HG02943 (cell line): ENCODE data around the gene BPNT1.
"Not testable (repeated sequence)": the region's sequence is repeated elsewhere in the genome, so short reads cannot be mapped to it uniquely, and the experiment has no call there.

Experiments
- ATAC-seq: cut with Tn5 transposase; IDR thresholded peaks from one replicate; pipeline ENCODE4 v1.9.1; 2021; ENCODE audit warnings: mild to moderate bottlenecking, low read depth, moderate library complexity; ENCODE audit not compliant: unreplicated experiment

Gene BPNT1

DNA sequence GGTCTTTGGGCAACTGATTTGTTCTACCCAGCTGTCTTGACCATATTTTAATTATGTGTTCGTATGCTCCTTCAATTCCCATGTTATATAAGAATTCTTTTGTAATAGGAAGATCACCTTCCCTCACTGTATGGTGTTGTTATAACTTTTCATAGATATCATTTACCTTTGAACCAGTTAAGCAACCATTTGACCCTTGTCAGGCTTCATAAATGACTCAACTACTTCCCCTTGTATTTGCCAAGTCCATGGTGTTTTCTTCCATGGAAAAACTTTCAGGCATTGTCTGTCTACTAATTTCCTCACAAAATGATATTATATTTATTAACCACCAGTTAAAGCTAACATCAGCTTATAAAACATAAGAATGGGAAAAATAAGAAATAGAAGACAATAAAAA lies 5.1 kb downstream of the BPNT1 start:
- ATAC-seq: no peak

GRCh38 chr1:220077887-220078286 lies 11.7 kb downstream of the BPNT1 start:
- no peak for ATAC-seq

DNA sequence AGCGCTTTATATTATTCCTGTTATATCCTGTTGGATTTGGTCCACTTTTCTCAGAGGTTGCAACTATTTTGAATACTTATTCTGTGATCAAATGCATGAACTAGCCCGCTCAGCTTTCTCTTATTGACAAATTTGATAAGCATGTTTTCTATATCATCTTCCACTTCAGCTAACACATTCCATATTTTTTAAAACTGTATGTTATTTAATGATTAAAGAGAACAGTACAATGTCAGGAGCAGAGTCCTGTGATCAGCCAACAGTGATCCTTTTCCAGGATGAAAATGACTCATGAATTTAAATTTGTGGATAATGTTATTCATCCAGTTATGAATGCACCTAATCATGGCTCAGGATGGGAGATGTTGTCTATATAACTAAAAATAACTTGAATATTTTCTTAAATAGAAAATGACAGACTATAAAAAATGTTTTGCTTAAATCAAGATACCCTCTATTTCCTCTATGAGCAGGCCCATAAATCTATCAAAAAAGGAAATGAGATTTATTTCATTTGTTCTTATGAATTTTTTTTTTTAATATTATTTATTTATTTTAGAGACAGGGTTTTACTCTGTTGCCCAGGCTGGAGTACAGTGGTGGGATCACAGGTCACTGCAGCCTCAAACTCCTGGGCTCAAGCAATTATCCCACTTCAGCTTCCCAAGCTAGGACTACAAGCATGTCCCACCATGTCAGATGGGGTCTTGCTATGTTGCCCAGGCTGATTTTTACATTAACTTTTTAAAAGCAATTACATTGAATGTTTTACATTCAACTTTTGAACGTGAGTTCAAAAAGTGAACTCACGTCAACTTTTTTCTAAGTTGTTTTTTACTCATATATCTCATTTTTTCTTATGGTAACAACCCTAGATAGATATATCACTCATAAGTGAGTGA lies 12.5 kb downstream of the BPNT1 start:
- no peak for ATAC-seq

DNA sequence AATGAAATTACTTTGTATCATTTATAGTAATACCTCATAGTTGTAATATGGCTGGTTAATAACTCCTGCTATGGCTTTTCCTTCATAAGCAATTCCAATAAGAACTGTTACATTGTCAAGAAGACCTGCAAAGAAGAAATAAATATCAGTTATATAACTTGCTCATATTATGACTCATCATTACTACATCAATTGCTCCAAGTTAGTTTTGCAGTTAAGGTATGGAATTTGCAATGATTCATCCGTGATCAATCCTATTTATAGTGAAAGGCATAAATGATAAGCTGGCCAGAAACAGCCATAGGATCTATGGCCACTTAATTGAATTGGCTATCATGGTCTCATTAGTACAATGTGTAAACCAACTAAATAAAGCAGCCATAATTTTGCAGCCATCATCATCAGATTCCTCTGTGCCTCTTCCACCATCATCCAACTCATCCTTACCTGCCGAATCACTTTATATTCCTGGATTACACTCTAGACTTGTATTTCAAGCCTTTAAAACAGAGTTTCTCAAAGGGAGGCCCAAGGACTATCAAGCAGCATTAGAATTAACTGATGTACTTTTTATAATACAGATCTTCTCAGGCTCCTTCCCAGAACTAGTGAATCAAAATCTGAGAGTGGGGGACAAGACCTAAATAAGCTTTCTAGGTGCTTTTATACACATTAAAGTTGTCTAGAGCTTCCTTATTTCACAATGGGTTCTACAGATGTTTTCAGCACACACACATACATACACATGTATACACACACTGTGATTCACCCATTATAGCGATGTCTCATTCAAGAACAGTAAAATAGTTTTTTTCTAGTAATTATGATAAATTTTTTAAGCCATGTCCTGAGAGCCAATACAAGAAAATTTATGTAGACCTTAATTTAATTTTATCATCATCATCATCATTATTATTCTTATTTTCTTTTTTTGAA lies 22.1 kb downstream of the BPNT1 start:
- no peak for ATAC-seq

DNA sequence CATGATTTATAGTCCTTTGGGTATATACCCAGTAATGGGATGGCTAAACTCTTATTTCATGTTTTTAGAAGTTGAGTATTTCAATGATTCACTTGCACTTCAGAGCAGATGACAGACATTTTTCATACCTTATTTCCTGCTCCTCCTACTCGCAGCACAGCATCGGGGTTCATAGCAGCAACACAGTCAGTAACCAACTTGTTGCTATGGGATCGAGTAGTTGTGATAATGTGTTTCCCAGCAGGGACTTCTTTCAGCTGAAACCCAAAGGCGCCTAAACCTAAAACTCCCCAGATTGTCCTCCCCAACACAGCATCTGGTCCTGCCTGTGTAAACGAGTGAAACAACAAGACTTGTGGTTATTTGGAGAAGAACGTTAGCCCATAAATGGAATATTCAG lies 27.0 kb downstream of the BPNT1 start:
- no peak for ATAC-seq

DNA sequence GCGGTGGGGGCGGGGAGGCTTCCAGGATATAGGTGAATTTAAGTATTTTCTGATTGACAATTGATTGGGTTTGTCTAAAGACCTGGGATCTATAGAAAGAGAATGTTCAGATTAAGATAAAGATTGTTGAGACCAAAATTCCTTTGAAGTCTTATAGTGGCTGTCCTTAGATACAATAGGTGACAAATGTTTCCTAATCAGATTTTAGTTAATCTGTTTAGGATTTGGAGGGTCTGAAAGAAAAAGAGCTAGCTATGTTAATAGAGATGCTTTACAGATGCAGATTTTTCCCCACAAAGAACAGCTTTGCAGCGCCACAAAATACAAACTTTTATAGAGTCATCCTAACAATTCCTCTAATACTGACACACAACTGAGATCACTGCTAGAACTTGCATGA lies 28.7 kb downstream of the BPNT1 start:
- no peak for ATAC-seq

GRCh38 chr1:220056374-220056773 lies 33.2 kb downstream of the BPNT1 start:
- no peak for ATAC-seq

GRCh38 chr1:220046052-220046930 lies 43.3 kb downstream of the BPNT1 start, which contains the start of gene EPRS1:
TSS of gene EPRS1 (minus strand) at chr1:220046505. CDS start at chr1:220046388, 117 bp downstream.
- ATAC-seq: peak; percentile 99

DNA sequence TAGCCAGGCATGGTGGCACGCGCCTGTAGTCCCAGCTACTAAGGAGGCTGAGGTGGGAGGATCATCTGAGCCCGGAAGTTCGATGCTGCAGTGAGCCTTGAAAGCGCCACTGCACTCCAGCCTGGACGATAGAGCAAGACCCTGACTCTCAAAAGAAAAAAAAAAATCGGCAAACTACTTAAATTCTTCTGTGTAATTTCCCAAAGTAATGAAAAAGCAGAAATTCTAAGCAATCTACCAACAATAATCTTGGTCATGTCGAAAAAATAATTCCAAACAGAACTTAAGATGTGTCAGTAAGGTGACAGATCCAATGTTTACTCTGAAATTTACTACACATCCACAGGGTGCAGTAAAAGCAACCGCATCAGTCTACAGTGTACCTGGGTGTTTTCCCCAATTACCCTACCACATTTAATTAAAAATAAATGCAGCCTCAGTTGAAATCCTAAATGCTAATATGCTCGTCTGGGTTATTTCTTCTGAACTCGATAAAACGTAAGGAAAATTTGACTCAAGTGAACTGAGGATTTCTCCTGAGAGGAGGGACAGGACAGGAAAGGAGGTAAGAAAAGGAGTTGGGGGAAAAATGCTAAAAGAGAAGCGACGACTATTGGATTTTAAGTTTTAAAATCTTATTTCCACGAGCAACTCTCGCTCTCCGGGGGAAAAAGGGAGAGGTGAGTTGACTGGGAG lies 44.1 kb downstream of the BPNT1 start:
- ATAC-seq: no peak

GRCh38 chr1:220044678-220045355 lies 44.8 kb downstream of the BPNT1 start:
- no peak for ATAC-seq

- no peak for ATAC-seq
Measured at GRCh38 chr1:220043646-220044045, 45.9 kb downstream of the BPNT1 start.

DNA sequence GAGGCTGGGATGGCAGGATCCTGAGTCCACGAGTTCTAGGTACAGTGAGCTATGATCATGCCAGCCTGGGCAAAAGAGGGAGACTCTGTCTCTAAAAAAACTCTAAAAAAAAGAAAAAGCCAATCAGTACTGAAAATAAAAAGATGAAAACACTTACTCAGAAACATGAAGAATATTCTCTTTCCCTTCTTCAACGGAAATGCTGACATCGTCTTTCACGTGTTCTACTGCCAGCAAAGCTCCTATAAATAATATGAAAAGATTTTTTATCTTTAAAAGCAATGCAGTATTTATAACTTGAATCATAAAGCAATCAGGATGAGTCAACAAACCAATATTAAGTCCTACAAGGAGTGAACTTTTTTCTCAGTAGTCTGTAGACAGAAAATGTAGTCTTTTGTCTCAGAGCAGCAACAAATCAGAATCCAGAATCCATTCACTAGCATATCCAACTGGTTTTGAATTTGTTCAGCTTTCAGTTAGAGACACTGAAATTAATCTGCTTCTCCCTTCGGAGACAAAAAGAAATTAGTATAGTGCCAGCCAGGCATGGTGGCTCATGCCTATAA lies 49.5 kb downstream of the BPNT1 start:
- ATAC-seq: no peak

GRCh38 chr1:220038640-220039039 lies 50.9 kb downstream of the BPNT1 start:
- ATAC-seq: no peak

GRCh38 chr1:220037810-220038209 lies 51.8 kb downstream of the BPNT1 start:
- ATAC-seq: not testable (repeated sequence)

DNA sequence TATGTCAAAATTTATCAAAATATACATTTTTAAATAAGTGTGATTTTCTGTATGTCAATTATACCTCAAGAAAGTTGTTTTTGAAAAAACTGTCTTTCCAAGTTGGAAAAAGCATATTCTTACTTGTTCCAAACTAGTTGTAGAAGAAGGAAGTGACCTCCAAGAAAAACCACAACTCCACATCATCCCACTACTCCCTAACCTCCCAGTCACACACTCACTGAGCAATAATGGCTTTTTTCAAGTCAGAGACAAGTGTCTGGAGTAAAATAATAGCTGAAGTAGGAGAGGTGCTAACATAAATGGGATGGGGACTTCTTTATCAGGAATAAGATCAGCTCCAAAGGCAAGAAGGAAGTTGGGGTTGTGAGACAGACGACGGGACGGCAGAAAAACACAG lies 56.7 kb downstream of the BPNT1 start:
- ATAC-seq: no peak

GRCh38 chr1:220031287-220031686 lies 58.3 kb downstream of the BPNT1 start:
- ATAC-seq: no peak

- ATAC-seq: no peak
Measured at GRCh38 chr1:220028346-220028895, 61.2 kb downstream of the BPNT1 start.

DNA sequence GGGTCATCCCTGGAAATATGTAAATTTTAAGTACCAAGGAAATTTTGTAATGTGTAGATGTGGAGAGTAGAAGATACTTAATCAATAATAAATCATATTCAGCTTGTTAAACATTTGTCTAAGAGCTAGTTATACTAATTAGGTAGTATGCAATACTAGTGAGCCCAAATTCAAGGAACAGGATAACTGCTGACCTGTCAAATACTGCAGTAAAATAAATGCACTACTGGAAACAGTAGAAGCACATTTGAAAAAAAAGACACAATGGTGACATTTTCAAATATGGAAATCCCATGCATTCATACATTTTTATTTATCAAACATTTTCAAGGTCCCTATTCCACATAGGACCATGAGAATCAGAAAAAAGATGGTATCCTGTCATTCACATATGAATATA lies 70.5 kb downstream of the BPNT1 start:
- no peak for ATAC-seq
